ENCODE data around the gene ROR1. TPM values are rescaled to one million over a fixed set of nuclear protein-coding genes. Genes with fewer than 3 reads are reported as not detected.
A peak's percentile ranks its signal among the peaks of the same experiment; 100 is the strongest.

Gene ROR1
- total and polyA plus RNA-seq, 2 of the 13 experiments (the other 11 are each of a cell fraction or from before 2014, with no cell fraction given), result 0.58 to 2.3 TPM

- TF ChIP-seq ZNF501 (CRISPR knock-in tag; IDR thresholded peaks at IDR 0.05) (peak; percentile 81), ESRRA (CRISPR knock-in tag; IDR thresholded peaks at IDR 0.05; ENCODE audit: low read depth) (peak; percentile 48; the same call in 1 of the 2 replicates), ZNF75D (CRISPR knock-in tag; IDR thresholded peaks at IDR 0.05; ENCODE audit: borderline replicate concordance) (no peak), POLR2AphosphoS5 (IDR thresholded peaks at IDR 0.05; ENCODE audit: low read depth, low read length) (no peak), ZNF280D (CRISPR knock-in tag; IDR thresholded peaks at IDR 0.05) (0 out of 2 replicates have a peak, but pooled peaks have one; percentile 25), HNRNPLL (IDR thresholded peaks at IDR 0.05; ENCODE audit: low read depth, low read length, poor library complexity, severe bottlenecking) (peak; percentile 98), U2AF2 (IDR thresholded peaks at IDR 0.05; ENCODE audit: low read depth, low read length) (no peak), ZBTB38 (CRISPR knock-in tag; IDR thresholded peaks at IDR 0.05) (peak; percentile 36; the same call in 1 of the 2 replicates), ZNF7 (CRISPR knock-in tag; IDR thresholded peaks at IDR 0.05) (no peak), IKZF4 (CRISPR knock-in tag; IDR thresholded peaks at IDR 0.05; ENCODE audit: borderline replicate concordance, low read depth, not compliant biosample characterization) (peak; percentile 34), ZKSCAN1 (IDR thresholded peaks at IDR 0.05; ENCODE audit: low read length) (no peak), NFYC (CRISPR knock-in tag; IDR thresholded peaks at IDR 0.05) (peak; percentile 70), ZMYM2 (CRISPR knock-in tag; IDR thresholded peaks at IDR 0.05) (peak; percentile 60; the same call in 1 of the 2 replicates), IRF9 (CRISPR knock-in tag; IDR thresholded peaks at IDR 0.05; ENCODE audit: borderline replicate concordance) (peak; percentile 85; the same call in 1 of the 2 replicates), SNRNP70 (IDR thresholded peaks at IDR 0.05; ENCODE audit: low read depth, low read length) (no peak), TFDP2 (CRISPR knock-in tag; IDR thresholded peaks at IDR 0.05) (peak; percentile 72), ZSCAN31 (CRISPR knock-in tag; IDR thresholded peaks at IDR 0.05; ENCODE audit: low read depth) (peak; percentile 75), HDAC2 (CRISPR knock-in tag; IDR thresholded peaks at IDR 0.05) (peak; percentile 27; the same call in 1 of the 2 replicates), ADNP (CRISPR knock-in tag; IDR thresholded peaks at IDR 0.05) (no peak), ZNF292 (CRISPR knock-in tag; IDR thresholded peaks at IDR 0.05; ENCODE audit: borderline replicate concordance, low read depth) (peak; percentile 81; the same call in 1 of the 2 replicates), ZMYM3 (CRISPR knock-in tag; IDR thresholded peaks at IDR 0.05) (peak; percentile 54), NFE2L1 (CRISPR knock-in tag; IDR thresholded peaks at IDR 0.05; ENCODE audit: borderline replicate concordance) (no peak), YY1 (IDR thresholded peaks at IDR 0.05; ENCODE audit: insufficient read depth, insufficient replicate concordance, low read depth, low read length) (peak; percentile 38), ZNF124 (CRISPR knock-in tag; IDR thresholded peaks at IDR 0.05) (no peak)
Observed at GRCh38 chr1:63773815-63774616, at the start of gene ROR1 (continued).

Measured in HepG2 (cell line).